SK-N-SH (cell line): ENCODE data around the gene WNT3. TPM values are rescaled to one million over a fixed set of nuclear protein-coding genes. Genes with fewer than 3 reads are reported as not detected.

Experiments used
- CTCF ChIA-PET: fragments of 300-600, 350-600 bp; formaldehyde crosslinking; extraction: SDS; loops from one replicate; lab custom pipeline; 2021; lab: Yijun Ruan, JAX
- POLR2A ChIA-PET: fragments of 350-600 bp; sonication (Branson Sonifier 250); formaldehyde crosslinking; extraction: SDS; loops from one replicate; lab custom pipeline; 2020; ENCODE audit warnings: antibody characterized with exemption, inconsistent platforms; lab: Yijun Ruan, JAX
- DNase-seq: peaks from one replicate; pipeline ENCODE4 v3.0.0; 2012
- H2AFZ ChIP-seq: fragments of 200-600 bp; sonication (generic); 2 replicates; pipeline ENCODE4 v1.8.1; 2016; ENCODE audit warnings: antibody characterized with exemption, mild to moderate bottlenecking, low read depth
- H3F3A ChIP-seq: fragments of 200-600 bp; sonication (generic); replicated peaks from 2 replicates; pipeline ENCODE3; 2016; ENCODE audit warnings: antibody characterized with exemption, mild to moderate bottlenecking; ENCODE audit not compliant: insufficient read depth
- H3K27ac ChIP-seq, 2 experiments: fragments of 200-500 bp in 1 of 2; fragments of 200-600 bp in 1 of 2; sonication (Bioruptor generic) in 1 of 2; sonication (generic), shearing (Covaris generic) in 1 of 2; 2 replicates each; pipeline versions ENCODE4 v1.5.1 to v1.6.1; 2014 to 2016; ENCODE audit warnings: low read depth in 2 of 2, inconsistent platforms in 1 of 2, low read length in 1 of 2, mild to moderate bottlenecking in 1 of 2, mixed read lengths in 1 of 2
- H3K27me3 ChIP-seq: fragments of 200-600 bp; sonication (generic), shearing (Covaris generic); 2 replicates; pipeline ENCODE4 v1.6.1; 2016; ENCODE audit warnings: mixed run types; ENCODE audit not compliant: insufficient read depth
- H3K36me3 ChIP-seq, 2 experiments: fragments of 200-500 bp in 1 of 2; fragments of 200-600 bp in 1 of 2; sonication (Bioruptor generic) in 1 of 2; sonication (generic) in 1 of 2; replicated peaks in 1 of 2; 2 replicates each; pipeline versions ENCODE3 to v1.5.1; 2014 to 2016; ENCODE audit warnings: low read length in 1 of 2, mild to moderate bottlenecking in 1 of 2; ENCODE audit not compliant: insufficient read depth in 2 of 2, control insufficient read depth in 1 of 2
- H3K4me1 ChIP-seq, 2 experiments: fragments of 200-500 bp in 1 of 2; fragments of 200-600 bp in 1 of 2; sonication (Bioruptor generic) in 1 of 2; sonication (generic), shearing (Covaris generic) in 1 of 2; 2 replicates each; pipeline versions ENCODE4 v1.5.1 to v1.6.1; 2014 to 2016; ENCODE audit warnings: low read depth in 1 of 2, low read length in 1 of 2, mixed run types in 1 of 2; ENCODE audit not compliant: insufficient read depth in 2 of 2, control insufficient read depth in 1 of 2
- H3K4me2 ChIP-seq: fragments of 200-600 bp; sonication (generic), shearing (Covaris generic); 2 replicates; pipeline ENCODE4 v1.6.1; 2017; ENCODE audit warnings: mixed run types
- H3K4me3 ChIP-seq, 2 experiments: fragments of 200-500 bp in 1 of 2; fragments of 200-600 bp in 1 of 2; sonication (Bioruptor generic) in 1 of 2; sonication (generic), shearing (Covaris generic) in 1 of 2; 2 replicates each; pipeline versions ENCODE4 v1.5.1 to v1.8.1; 2014 to 2016; ENCODE audit warnings: low read depth in 2 of 2, inconsistent platforms in 1 of 2, low read length in 1 of 2, mild to moderate bottlenecking in 1 of 2, mixed read lengths in 1 of 2, moderate library complexity in 1 of 2
- H3K79me2 ChIP-seq: fragments of 200-600 bp; sonication (generic); 2 replicates; pipeline ENCODE4 v1.8.1; 2017; ENCODE audit warnings: mild to moderate bottlenecking; ENCODE audit not compliant: insufficient read depth
- H3K9ac ChIP-seq: fragments of 200-600 bp; sonication (generic); 2 replicates; pipeline ENCODE4 v1.6.1; 2017; ENCODE audit warnings: mixed run types
- H3K9me2 ChIP-seq: fragments of 200-600 bp; sonication (generic); 2 replicates; pipeline ENCODE4 v1.6.1; 2017; ENCODE audit warnings: mixed run types
- H3K9me3 ChIP-seq: fragments of 200-600 bp; sonication (generic); 2 replicates; pipeline ENCODE4 v1.6.1; 2017; ENCODE audit warnings: mixed run types, mild to moderate bottlenecking, moderate library complexity
- H4K20me1 ChIP-seq: fragments of 200-600 bp; sonication (generic); 2 replicates; pipeline ENCODE4 v1.6.1; 2017; ENCODE audit warnings: mild to moderate bottlenecking, mixed run types; ENCODE audit not compliant: insufficient read depth
- CHD2 ChIP-seq: fragments of 150-350 bp; IDR thresholded peaks from 2 replicates; pipeline ENCODE4 v1.6.1; 2018; ENCODE audit warnings: low read length; ENCODE audit not compliant: partially characterized antibody
- FOSL2 ChIP-seq: IDR thresholded peaks from 2 replicates; pipeline ENCODE4 v1.4.0; 2012; ENCODE audit warnings: low read depth, mild to moderate bottlenecking, moderate library complexity, borderline replicate concordance
- FOXJ3 ChIP-seq: sonication (generic); formaldehyde crosslinking; IDR thresholded peaks from 2 replicates; pipeline ENCODE4 v1.5.1; 2020; ENCODE audit warnings: mild to moderate bottlenecking, missing genetic modification reagents
- NFIC ChIP-seq: IDR thresholded peaks from 2 replicates; pipeline ENCODE4 v1.4.0; 2012; ENCODE audit warnings: borderline replicate concordance
- RCOR1 ChIP-seq: fragments of 150-350 bp; IDR thresholded peaks from 2 replicates; pipeline ENCODE4 v1.6.1; 2017; ENCODE audit warnings: antibody characterized with exemption, low read length
- RXRA ChIP-seq: IDR thresholded peaks from 2 replicates; pipeline ENCODE4 v1.4.0; 2012; ENCODE audit warnings: low read depth, mild to moderate bottlenecking, borderline replicate concordance
- SMC3 ChIP-seq: IDR thresholded peaks from 2 replicates; pipeline ENCODE4 v1.6.1; 2012; ENCODE audit warnings: low read depth, low read length, improper control_type of control experiment
- WGBS: methylation state at CpG from one replicate; pipeline ENCODE4 v1.1.6; 2017; ENCODE audit warnings: low lambda C conversion rate; 5-methylcytosine and 5-hydroxymethylcytosine counted together
- polyA plus RNA-seq, 3 experiments: library from polyadenylated mRNA; depleted of rRNA; stranded (reverse); fragments of >200 nt; gene quantifications; 2 replicates each; pipeline ENCODE4 v1.2.3, GENCODE V29; 2012
- TF ChIP-seq, protein P1 (sequence below): IDR thresholded peaks from 2 replicates; pipeline ENCODE4 v1.6.1; 2012; ENCODE audit warnings: mild to moderate bottlenecking, low read depth, low read length, moderate library complexity
- TF ChIP-seq, protein P2 (sequence below): IDR thresholded peaks from 2 replicates; pipeline ENCODE4; 2012
- TF ChIP-seq, protein P3 (sequence below): fragments of 200-600 bp; sonication (generic); IDR thresholded peaks from 2 replicates; pipeline ENCODE4 v1.6.1; 2017; ENCODE audit warnings: antibody characterized with exemption, mild to moderate bottlenecking, moderate library complexity
- TF ChIP-seq, protein P4 (sequence below): fragments of 150-350 bp; IDR thresholded peaks from 2 replicates; pipeline ENCODE4 v1.6.1; 2017; ENCODE audit warnings: antibody characterized with exemption, low read length, low read depth, borderline replicate concordance
- TF ChIP-seq, protein P5 (sequence below): IDR thresholded peaks from 2 replicates; pipeline ENCODE4 v1.4.0; 2012; ENCODE audit warnings: low read depth, borderline replicate concordance
- TF ChIP-seq, protein P6 (sequence below): IDR thresholded peaks from 2 replicates; pipeline ENCODE4 v1.4.0; 2012; ENCODE audit warnings: low read depth, borderline replicate concordance

The WNT3 gene, protein sequence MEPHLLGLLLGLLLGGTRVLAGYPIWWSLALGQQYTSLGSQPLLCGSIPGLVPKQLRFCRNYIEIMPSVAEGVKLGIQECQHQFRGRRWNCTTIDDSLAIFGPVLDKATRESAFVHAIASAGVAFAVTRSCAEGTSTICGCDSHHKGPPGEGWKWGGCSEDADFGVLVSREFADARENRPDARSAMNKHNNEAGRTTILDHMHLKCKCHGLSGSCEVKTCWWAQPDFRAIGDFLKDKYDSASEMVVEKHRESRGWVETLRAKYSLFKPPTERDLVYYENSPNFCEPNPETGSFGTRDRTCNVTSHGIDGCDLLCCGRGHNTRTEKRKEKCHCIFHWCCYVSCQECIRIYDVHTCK
- 5.3 and 7.6 TPM in 2 replicates for polyA plus RNA-seq (2012; rRNA removed)
- 3.7 and 4.9 TPM in 2 replicates for polyA plus RNA-seq (2012; cell fraction: cytosol; rRNA removed)
- 13.4 and 18.7 TPM in 2 replicates for polyA plus RNA-seq (2012; cell fraction: nucleus; rRNA removed)

DNA sequence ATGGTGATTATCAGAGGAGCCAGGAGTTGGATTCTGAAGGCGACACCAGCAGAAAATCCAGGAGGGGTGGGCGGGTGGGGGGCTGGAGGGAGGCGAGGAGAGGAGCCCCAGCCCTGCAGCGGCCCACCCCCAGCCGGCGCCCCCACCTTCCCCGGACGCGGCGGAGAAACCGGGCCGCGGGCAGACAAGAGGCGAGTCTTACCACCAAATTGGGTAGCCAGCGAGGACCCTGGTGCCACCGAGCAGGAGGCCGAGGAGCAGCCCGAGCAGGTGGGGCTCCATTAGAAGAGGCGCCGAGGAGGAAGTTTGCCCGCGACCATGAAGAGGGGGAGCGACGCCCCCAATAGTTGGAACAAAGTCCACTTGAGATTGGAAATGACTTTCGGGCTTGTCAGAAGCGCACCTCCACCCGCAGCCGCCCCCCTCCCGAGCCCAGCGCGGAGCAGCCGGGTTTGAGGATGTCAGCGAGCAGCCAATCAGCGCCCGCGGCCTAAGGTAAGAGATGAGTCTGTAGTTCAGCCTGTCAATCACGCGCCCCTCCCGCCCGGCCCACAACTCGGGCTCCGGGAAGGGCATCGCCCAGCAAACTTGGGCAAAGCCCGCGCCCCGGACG lies at the start of gene WNT3:
Gene WNT3 (minus strand): TSS at position 377 of the 613 bp plus-strand sequence. CDS start 95 bp downstream, at position 282.
- H3K4me1 ChIP-seq: peaks cover 0 to 6% of the 10 kb centered on the region in 2 experiments; a peak in 1 of 4 replicates
- no peaks in the 10 kb centered on the region for H3K36me3 ChIP-seq
- H3F3A ChIP-seq: no peaks in the 10 kb centered on the region
- H4K20me1 ChIP-seq: no peaks in the 10 kb centered on the region
- H3K27me3 ChIP-seq: peaks cover 9% of the 10 kb centered on the region
- H3K9me3 ChIP-seq: no peaks in the 10 kb centered on the region
- POLR2A ChIA-PET: no interaction called here
- H3K27ac ChIP-seq: no peak within 1 kb of the TSS
- TF ChIP-seq, protein P1, sequence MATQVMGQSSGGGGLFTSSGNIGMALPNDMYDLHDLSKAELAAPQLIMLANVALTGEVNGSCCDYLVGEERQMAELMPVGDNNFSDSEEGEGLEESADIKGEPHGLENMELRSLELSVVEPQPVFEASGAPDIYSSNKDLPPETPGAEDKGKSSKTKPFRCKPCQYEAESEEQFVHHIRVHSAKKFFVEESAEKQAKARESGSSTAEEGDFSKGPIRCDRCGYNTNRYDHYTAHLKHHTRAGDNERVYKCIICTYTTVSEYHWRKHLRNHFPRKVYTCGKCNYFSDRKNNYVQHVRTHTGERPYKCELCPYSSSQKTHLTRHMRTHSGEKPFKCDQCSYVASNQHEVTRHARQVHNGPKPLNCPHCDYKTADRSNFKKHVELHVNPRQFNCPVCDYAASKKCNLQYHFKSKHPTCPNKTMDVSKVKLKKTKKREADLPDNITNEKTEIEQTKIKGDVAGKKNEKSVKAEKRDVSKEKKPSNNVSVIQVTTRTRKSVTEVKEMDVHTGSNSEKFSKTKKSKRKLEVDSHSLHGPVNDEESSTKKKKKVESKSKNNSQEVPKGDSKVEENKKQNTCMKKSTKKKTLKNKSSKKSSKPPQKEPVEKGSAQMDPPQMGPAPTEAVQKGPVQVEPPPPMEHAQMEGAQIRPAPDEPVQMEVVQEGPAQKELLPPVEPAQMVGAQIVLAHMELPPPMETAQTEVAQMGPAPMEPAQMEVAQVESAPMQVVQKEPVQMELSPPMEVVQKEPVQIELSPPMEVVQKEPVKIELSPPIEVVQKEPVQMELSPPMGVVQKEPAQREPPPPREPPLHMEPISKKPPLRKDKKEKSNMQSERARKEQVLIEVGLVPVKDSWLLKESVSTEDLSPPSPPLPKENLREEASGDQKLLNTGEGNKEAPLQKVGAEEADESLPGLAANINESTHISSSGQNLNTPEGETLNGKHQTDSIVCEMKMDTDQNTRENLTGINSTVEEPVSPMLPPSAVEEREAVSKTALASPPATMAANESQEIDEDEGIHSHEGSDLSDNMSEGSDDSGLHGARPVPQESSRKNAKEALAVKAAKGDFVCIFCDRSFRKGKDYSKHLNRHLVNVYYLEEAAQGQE: no peak
- TF ChIP-seq, protein P2, sequence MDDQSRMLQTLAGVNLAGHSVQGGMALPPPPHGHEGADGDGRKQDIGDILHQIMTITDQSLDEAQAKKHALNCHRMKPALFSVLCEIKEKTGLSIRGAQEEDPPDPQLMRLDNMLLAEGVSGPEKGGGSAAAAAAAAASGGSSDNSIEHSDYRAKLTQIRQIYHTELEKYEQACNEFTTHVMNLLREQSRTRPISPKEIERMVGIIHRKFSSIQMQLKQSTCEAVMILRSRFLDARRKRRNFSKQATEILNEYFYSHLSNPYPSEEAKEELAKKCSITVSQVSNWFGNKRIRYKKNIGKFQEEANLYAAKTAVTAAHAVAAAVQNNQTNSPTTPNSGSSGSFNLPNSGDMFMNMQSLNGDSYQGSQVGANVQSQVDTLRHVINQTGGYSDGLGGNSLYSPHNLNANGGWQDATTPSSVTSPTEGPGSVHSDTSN: peak; percentile 86
- peak; percentile 82 for DNase-seq
- no peaks in the 10 kb centered on the region for H3K79me2 ChIP-seq
- no peak within 1 kb of the TSS for H2AFZ ChIP-seq
- peak within 1 kb of the TSS; percentile 56; the same call in 1 of the 2 replicates for H3K4me2 ChIP-seq
- WGBS: 48% methylated on average over 37 of the region's 47 CpGs
- H3K9me2 ChIP-seq: no peaks in the 10 kb centered on the region
- peak within 1 kb of the TSS; percentile 17 to 27; a peak in 3 of 4 replicates for H3K4me3 ChIP-seq
- no peak within 1 kb of the TSS for H3K9ac ChIP-seq
- CTCF ChIA-PET: interaction anchor here (2.1 to 3.1 kb wide), 2 partner anchors 17 to 24 kb away, joined by 8 to 14 read pairs; no protein-coding TSS in a partner anchor

DNA sequence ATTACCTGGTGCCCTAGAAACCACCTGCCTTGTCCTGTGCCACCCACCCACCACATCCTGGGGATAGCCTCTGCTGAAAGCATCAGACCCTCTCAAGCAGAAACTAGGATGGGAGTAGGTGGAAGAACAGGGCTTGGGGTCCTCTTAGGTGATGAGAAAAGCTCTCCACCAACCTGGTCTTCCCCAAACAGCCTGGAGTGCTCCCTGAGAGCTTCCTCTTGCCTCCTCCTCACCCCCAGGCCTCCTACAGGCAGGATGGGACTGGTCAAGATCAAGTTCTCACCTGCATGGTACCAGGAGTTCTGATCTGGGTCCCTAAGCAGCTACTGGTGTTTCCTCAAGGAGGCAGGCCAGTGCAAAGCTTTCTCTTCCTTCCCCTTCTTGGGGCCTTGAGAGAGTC lies 48.3 kb upstream of the WNT3 start:
- Histone ChIP-seq H3K27ac (no peak overlapping the region), H3K9ac (no peak overlapping the region), H2AFZ (no peak overlapping the region), H3K79me2 (no peaks in the 10 kb centered on the region), H3F3A (no peaks in the 10 kb centered on the region), H3K4me1 (peaks cover 0 to 5% of the 10 kb centered on the region in 2 experiments; a peak in 1 of 4 replicates), H3K27me3 (peaks cover 5% of the 10 kb centered on the region; the same call in 1 of the 2 replicates), H3K9me2 (no peaks in the 10 kb centered on the region), H3K4me2 (no peak overlapping the region), H3K9me3 (no peaks in the 10 kb centered on the region), H3K4me3 (no peak overlapping the region), H3K36me3 (no peaks in the 10 kb centered on the region), H4K20me1 (no peaks in the 10 kb centered on the region)
- no peak for DNase-seq
- TF ChIP-seq FOSL2 (no peak), RXRA (no peak), CHD2 (no peak), SMC3 (no peak), NFIC (no peak), RCOR1 (no peak), FOXJ3 (CRISPR knock-in tag) (no peak)
- TF ChIP-seq, protein P3, sequence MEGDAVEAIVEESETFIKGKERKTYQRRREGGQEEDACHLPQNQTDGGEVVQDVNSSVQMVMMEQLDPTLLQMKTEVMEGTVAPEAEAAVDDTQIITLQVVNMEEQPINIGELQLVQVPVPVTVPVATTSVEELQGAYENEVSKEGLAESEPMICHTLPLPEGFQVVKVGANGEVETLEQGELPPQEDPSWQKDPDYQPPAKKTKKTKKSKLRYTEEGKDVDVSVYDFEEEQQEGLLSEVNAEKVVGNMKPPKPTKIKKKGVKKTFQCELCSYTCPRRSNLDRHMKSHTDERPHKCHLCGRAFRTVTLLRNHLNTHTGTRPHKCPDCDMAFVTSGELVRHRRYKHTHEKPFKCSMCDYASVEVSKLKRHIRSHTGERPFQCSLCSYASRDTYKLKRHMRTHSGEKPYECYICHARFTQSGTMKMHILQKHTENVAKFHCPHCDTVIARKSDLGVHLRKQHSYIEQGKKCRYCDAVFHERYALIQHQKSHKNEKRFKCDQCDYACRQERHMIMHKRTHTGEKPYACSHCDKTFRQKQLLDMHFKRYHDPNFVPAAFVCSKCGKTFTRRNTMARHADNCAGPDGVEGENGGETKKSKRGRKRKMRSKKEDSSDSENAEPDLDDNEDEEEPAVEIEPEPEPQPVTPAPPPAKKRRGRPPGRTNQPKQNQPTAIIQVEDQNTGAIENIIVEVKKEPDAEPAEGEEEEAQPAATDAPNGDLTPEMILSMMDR: no peak
- TF ChIP-seq, protein P4, sequence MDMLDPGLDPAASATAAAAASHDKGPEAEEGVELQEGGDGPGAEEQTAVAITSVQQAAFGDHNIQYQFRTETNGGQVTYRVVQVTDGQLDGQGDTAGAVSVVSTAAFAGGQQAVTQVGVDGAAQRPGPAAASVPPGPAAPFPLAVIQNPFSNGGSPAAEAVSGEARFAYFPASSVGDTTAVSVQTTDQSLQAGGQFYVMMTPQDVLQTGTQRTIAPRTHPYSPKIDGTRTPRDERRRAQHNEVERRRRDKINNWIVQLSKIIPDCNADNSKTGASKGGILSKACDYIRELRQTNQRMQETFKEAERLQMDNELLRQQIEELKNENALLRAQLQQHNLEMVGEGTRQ: no peak
- TF ChIP-seq, protein P5, sequence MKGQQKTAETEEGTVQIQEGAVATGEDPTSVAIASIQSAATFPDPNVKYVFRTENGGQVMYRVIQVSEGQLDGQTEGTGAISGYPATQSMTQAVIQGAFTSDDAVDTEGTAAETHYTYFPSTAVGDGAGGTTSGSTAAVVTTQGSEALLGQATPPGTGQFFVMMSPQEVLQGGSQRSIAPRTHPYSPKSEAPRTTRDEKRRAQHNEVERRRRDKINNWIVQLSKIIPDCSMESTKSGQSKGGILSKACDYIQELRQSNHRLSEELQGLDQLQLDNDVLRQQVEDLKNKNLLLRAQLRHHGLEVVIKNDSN: no peak
- TF ChIP-seq, protein P6, sequence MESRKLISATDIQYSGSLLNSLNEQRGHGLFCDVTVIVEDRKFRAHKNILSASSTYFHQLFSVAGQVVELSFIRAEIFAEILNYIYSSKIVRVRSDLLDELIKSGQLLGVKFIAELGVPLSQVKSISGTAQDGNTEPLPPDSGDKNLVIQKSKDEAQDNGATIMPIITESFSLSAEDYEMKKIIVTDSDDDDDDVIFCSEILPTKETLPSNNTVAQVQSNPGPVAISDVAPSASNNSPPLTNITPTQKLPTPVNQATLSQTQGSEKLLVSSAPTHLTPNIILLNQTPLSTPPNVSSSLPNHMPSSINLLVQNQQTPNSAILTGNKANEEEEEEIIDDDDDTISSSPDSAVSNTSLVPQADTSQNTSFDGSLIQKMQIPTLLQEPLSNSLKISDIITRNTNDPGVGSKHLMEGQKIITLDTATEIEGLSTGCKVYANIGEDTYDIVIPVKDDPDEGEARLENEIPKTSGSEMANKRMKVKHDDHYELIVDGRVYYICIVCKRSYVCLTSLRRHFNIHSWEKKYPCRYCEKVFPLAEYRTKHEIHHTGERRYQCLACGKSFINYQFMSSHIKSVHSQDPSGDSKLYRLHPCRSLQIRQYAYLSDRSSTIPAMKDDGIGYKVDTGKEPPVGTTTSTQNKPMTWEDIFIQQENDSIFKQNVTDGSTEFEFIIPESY: no peak
- CTCF ChIA-PET: interaction anchor here (0.6 to 4.6 kb wide), 6 partner anchors 11 to 74 kb away, joined by 3 to 21 read pairs (median 4); no protein-coding TSS in a partner anchor
- POLR2A ChIA-PET: no interaction called here
